Activated naive CD4-positive, alpha-beta T cell treated with anti-CD3 and anti-CD28 coated beads, Interleukin-2, amount 50 U/mL, for 24 hours (primary cell): ENCODE data around the gene STX8.
"Not testable (repeated sequence)": the region's sequence is repeated elsewhere in the genome, so short reads cannot be mapped to it uniquely, and the experiment has no call there.

ENCODE experiments used
- H3K27ac Mint-ChIP-seq: one replicate; pipeline ENCODE4 v1.8.0; 2021; ENCODE audit warnings: mild to moderate bottlenecking, mixed read lengths
- H3K27me3 Mint-ChIP-seq: one replicate; pipeline ENCODE4 v1.8.0; 2021; ENCODE audit warnings: mixed read lengths
- H3K36me3 Mint-ChIP-seq: one replicate; pipeline ENCODE4 v1.8.0; 2021; ENCODE audit warnings: mixed read lengths
- H3K4me1 Mint-ChIP-seq: one replicate; pipeline ENCODE4 v1.8.0; 2021; ENCODE audit warnings: mixed read lengths
- H3K4me3 Mint-ChIP-seq: one replicate; pipeline ENCODE4 v1.8.0; 2021; ENCODE audit warnings: mild to moderate bottlenecking, mixed read lengths
- H3K9me3 Mint-ChIP-seq: one replicate; pipeline ENCODE4 v1.8.0; 2021; ENCODE audit warnings: mixed read lengths

STX8 gene

GRCh38 chr17:9279893-9280292 is 295.7 kb downstream of the STX8 start:
- H3K27ac Mint-ChIP-seq, result no peak overlapping the region
- H3K36me3 Mint-ChIP-seq, result peaks cover 12% of the 10 kb centered on the region
- no peaks in the 10 kb centered on the region for H3K9me3 Mint-ChIP-seq
- H3K27me3 Mint-ChIP-seq, result no peaks in the 10 kb centered on the region
- H3K4me3 Mint-ChIP-seq, result no peak overlapping the region
- H3K4me1 Mint-ChIP-seq, result peaks cover 6% of the 10 kb centered on the region

DNA sequence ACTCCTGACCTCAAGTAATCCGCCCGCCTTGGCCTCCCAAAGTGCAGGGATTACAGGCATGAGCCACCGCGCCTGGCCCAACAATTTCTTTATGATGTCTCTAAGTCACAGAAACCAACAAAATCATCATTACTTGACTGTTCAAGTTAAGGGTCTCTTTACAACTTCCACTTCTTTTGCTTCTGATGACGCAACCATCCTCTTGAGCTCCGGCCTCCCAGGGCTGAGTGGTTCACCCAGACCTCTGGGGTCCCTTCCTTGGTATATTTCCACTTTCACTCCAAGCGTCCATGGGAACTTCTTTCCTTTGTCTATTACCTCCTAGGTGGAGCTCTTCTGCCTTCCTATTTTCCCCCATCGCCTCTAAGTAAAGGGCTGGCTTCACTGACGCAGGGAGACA is 300.6 kb downstream of the STX8 start:
- Mint-ChIP-seq H3K36me3 (peaks cover 10% of the 10 kb centered on the region), H3K4me1 (peaks cover 22% of the 10 kb centered on the region), H3K27ac (peak overlapping the region; percentile 86), H3K27me3 (no peaks in the 10 kb centered on the region), H3K4me3 (peak overlapping the region; percentile 38), H3K9me3 (no peaks in the 10 kb centered on the region)

GRCh38 chr17:9273428-9274391 is 301.9 kb downstream of the STX8 start:
- H3K4me3 Mint-ChIP-seq, result peak overlapping the region; percentile 66
- no peaks in the 10 kb centered on the region for H3K9me3 Mint-ChIP-seq
- peak overlapping the region; percentile 69 for H3K27ac Mint-ChIP-seq
- peaks cover 10% of the 10 kb centered on the region for H3K36me3 Mint-ChIP-seq
- no peaks in the 10 kb centered on the region for H3K27me3 Mint-ChIP-seq
- peaks cover 22% of the 10 kb centered on the region for H3K4me1 Mint-ChIP-seq

GRCh38 chr17:9272501-9273200 is 303.0 kb downstream of the STX8 start:
- H3K27ac Mint-ChIP-seq, result peak overlapping the region; percentile 69
- peaks cover 11% of the 10 kb centered on the region for H3K36me3 Mint-ChIP-seq
- peak overlapping the region; percentile 34 for H3K4me3 Mint-ChIP-seq
- no peaks in the 10 kb centered on the region for H3K27me3 Mint-ChIP-seq
- H3K9me3 Mint-ChIP-seq, result no peaks in the 10 kb centered on the region
- H3K4me1 Mint-ChIP-seq, result peaks cover 22% of the 10 kb centered on the region

DNA sequence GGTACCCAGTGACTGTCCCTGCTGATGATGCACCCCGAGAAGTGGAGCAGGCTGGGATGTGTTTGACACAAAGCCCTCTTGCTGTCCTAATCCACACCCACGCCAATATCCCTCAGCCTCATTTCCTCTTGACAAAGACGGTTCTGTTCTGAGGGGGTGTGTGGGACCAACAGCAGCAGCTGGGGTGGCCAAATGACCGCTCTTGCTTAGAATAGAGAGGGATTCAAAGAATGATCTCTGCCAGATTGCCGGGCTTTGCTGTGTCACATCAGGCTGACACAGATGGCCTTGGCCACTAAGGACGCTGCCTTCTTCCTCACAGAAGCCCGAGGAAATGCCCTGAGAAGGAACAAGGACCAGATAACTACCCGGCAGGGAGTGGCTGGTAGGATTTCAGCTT is 303.6 kb downstream of the STX8 start:
- no peaks in the 10 kb centered on the region for H3K9me3 Mint-ChIP-seq

DNA sequence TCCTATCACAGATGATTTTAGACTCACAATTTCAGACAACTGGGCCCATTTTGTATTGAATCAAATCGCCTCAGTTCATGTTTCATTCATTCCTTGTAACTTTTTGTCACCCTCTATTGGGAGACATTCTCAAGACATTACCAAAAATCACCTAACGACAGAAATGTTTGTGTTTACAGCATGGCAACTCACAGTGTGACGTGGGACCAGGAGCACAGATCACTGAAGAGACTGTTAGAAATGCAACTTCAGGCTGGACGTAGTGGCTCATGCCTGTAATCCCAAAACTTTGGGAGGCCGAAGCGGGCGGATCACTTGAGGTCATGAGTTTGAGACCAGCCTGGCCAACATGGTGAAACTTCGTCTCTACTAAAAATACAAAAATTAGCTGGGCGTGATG is 304.7 kb downstream of the STX8 start:
- no peak overlapping the region for H3K4me3 Mint-ChIP-seq
- H3K9me3 Mint-ChIP-seq, result no peaks in the 10 kb centered on the region
- no peaks in the 10 kb centered on the region for H3K27me3 Mint-ChIP-seq
- no peak overlapping the region for H3K27ac Mint-ChIP-seq
- H3K4me1 Mint-ChIP-seq, result peaks cover 22% of the 10 kb centered on the region
- H3K36me3 Mint-ChIP-seq, result peaks cover 7% of the 10 kb centered on the region

More for the DNA sequence above, 303.6 kb downstream of the STX8 start:
- H3K4me3 Mint-ChIP-seq, result no peak overlapping the region
- H3K27me3 Mint-ChIP-seq, result no peaks in the 10 kb centered on the region
- H3K4me1 Mint-ChIP-seq, result peaks cover 22% of the 10 kb centered on the region
- peaks cover 8% of the 10 kb centered on the region for H3K36me3 Mint-ChIP-seq
- no peak overlapping the region for H3K27ac Mint-ChIP-seq

- Mint-ChIP-seq H3K9me3 (no peaks in the 10 kb centered on the region), H3K27ac (no peak overlapping the region), H3K36me3 (peaks cover 7% of the 10 kb centered on the region), H3K4me3 (no peak overlapping the region), H3K27me3 (no peaks in the 10 kb centered on the region), H3K4me1 (peaks cover 16% of the 10 kb centered on the region)
Observed at GRCh38 chr17:9269350-9270035, 306.1 kb downstream of the STX8 start.

DNA sequence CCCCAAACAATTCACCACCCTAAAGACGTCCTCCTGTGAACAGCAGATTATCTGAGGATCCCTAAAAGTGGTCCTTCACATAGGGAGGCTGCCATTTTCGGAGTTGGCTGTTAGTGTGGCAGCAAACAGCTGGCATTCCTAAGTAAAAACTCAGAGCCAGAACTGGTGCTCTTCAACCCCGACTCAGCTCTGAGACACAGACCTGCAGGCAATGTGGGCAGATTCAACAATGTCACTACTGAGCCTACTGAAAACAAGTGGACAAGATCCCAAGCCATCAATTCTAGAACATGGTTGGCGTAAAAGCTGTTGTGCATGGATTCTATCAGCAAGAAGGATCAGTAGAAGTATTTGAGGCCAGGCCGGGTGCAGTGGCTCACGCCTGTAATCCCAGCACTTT is 307.1 kb downstream of the STX8 start:
- no peak overlapping the region for H3K4me3 Mint-ChIP-seq
- peaks cover 15% of the 10 kb centered on the region for H3K36me3 Mint-ChIP-seq
- no peaks in the 10 kb centered on the region for H3K9me3 Mint-ChIP-seq
- no peak overlapping the region for H3K27ac Mint-ChIP-seq
- H3K4me1 Mint-ChIP-seq, result peaks cover 8% of the 10 kb centered on the region
- H3K27me3 Mint-ChIP-seq, result no peaks in the 10 kb centered on the region

DNA sequence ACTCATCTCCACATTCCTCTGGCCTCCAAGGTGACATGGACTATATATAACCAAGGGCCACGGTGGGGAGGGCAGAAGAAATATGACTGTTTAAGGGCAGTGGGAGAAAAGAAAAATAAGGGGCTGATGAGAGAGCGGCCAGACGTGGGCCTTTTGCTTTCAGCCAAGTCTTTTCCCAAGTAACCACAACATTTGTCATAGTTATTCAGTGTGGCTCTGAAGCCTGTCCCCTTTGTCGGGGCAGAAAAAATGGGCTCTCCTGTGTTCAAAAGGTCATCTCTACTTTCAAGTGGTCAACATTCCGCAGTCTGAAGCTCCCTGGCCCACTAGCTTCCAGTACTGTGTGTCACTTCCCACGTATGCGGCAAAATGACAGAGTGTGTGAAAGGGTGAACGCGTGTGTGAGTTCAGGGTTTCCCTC is 308.9 kb downstream of the STX8 start:
- Mint-ChIP-seq H3K36me3 (peaks cover 18% of the 10 kb centered on the region), H3K9me3 (no peaks in the 10 kb centered on the region), H3K4me3 (no peak overlapping the region), H3K27me3 (no peaks in the 10 kb centered on the region), H3K4me1 (no peaks in the 10 kb centered on the region), H3K27ac (no peak overlapping the region)

- H3K4me1 Mint-ChIP-seq, result no peaks in the 10 kb centered on the region
- no peak overlapping the region for H3K4me3 Mint-ChIP-seq
- H3K9me3 Mint-ChIP-seq, result no peaks in the 10 kb centered on the region
- no peak overlapping the region for H3K27ac Mint-ChIP-seq
- H3K36me3 Mint-ChIP-seq, result peaks cover 18% of the 10 kb centered on the region
- H3K27me3 Mint-ChIP-seq, result no peaks in the 10 kb centered on the region
Observed at GRCh38 chr17:9266031-9266680, 309.5 kb downstream of the STX8 start.

DNA sequence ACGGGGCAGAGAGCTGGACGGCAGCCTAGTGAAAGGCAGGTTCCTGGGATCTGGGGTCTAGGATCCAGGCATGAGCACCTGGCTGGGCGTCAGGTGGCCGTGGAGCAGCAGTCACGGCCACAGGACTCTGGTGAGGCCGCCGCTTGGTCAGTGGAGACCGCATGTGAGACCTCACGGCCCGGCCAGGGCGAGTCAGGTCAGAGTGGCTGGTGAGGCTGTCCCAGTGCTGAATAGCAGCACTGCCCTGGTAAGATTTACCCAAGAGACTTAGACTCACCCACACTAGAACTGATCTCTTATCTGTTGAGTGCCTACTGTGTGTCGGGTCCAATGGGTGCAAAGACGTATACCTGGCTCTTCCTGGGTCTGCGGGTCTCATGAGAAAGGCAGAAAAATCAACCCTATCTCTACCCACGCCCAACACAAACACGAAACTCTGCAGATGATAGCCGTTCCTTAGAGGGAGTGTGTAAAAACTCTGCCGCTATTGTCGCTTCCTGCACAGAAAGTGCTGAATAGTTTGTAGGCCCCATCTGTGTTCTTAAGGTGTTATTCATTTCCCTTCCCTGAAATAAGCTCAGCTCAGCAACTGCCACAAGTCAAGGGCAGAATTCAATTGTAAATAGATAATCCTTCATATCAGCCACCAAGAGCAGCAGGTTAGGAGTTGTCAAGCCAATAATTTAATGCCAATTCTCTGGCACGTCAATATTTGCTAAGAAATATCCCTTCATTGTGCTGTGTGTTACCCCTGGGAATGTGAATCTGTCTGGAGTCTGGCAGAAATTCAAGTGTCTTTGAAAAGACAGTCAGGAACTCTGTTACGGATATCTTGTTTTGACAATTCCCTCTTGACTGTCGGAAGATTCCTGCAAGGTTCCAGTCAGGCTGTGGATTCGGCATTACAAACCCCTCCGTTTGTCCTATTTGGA is 314.3 kb downstream of the STX8 start:
- no peaks in the 10 kb centered on the region for H3K27me3 Mint-ChIP-seq
- no peak overlapping the region for H3K4me3 Mint-ChIP-seq
- no peaks in the 10 kb centered on the region for H3K4me1 Mint-ChIP-seq
- H3K27ac Mint-ChIP-seq, result no peak overlapping the region
- H3K9me3 Mint-ChIP-seq, result no peaks in the 10 kb centered on the region
- peaks cover 11% of the 10 kb centered on the region for H3K36me3 Mint-ChIP-seq

GRCh38 chr17:9259419-9259818 is 316.2 kb downstream of the STX8 start:
- no peaks in the 10 kb centered on the region for H3K4me1 Mint-ChIP-seq
- H3K9me3 Mint-ChIP-seq, result no peaks in the 10 kb centered on the region
- H3K27ac Mint-ChIP-seq, result no peak overlapping the region
- H3K4me3 Mint-ChIP-seq, result no peak overlapping the region
- H3K36me3 Mint-ChIP-seq, result peaks cover 10% of the 10 kb centered on the region
- no peaks in the 10 kb centered on the region for H3K27me3 Mint-ChIP-seq

GRCh38 chr17:9258115-9259015 is 317.3 kb downstream of the STX8 start:
- Mint-ChIP-seq H3K36me3 (peaks cover under 1% of the 10 kb centered on the region), H3K9me3 (no peaks in the 10 kb centered on the region), H3K27ac (no peak overlapping the region)

GRCh38 chr17:9257630-9257965 is 318.0 kb downstream of the STX8 start:
- H3K4me3 Mint-ChIP-seq, H3K27ac Mint-ChIP-seq, H3K9me3 Mint-ChIP-seq, H3K27me3 Mint-ChIP-seq, H3K36me3 Mint-ChIP-seq: not testable (repeated sequence)
- peaks cover 15% of the 10 kb centered on the region for H3K4me1 Mint-ChIP-seq

More at GRCh38 chr17:9258115-9259015, 317.3 kb downstream of the STX8 start:
- Mint-ChIP-seq H3K27me3 (no peaks in the 10 kb centered on the region), H3K4me1 (peaks cover 7% of the 10 kb centered on the region), H3K4me3 (no peak overlapping the region)
